SU-DHL-6 (cell line): ENCODE measurements around the gene KCNH3.

Experiments
- CTCF ChIP-seq: fragments of 200-600 bp; sonication (generic); IDR thresholded peaks from one replicate; pipeline ENCODE4 v1.5.1; 2017; ENCODE audit warnings: antibody characterized with exemption, mild to moderate bottlenecking, low read length, moderate library complexity; ENCODE audit not compliant: insufficient read depth, poor library complexity, severe bottlenecking
- EZH2phosphoT487 ChIP-seq: fragments of 200-600 bp; sonication (generic), shearing (Covaris generic); conservative IDR thresholded peaks from 2 replicates; pipeline ENCODE4 v1.6.1; 2018; ENCODE audit warnings: mild to moderate bottlenecking, antibody characterized with exemption, low read length, moderate library complexity, mixed read lengths

GRCh38 chr12:49585477-49586459, 46.9 kb downstream of the KCNH3 start:
- TF ChIP-seq CTCF (no peak), EZH2phosphoT487 (no peak)
